Sigmoid colon (tissue), 7 donors: ENCODE measurements around the gene EVI5L. TPM values are rescaled to one million over a fixed set of nuclear protein-coding genes. Genes with fewer than 3 reads are reported as not detected.
A peak's percentile ranks its signal among the peaks of the same experiment; 100 is the strongest.

Experiments used
- DNase-seq: peaks from one replicate; pipeline ENCODE4 v3.0.0-alpha.2; 2019
- H3K27ac ChIP-seq, 4 donors: fragments of 200-600 bp; sonication (generic); one replicate each; pipeline ENCODE4 v1.5.1; 2016 to 2019; ENCODE audit warnings: mild to moderate bottlenecking in 1 of 4
- H3K27me3 ChIP-seq, 3 donors: fragments of 200-600 bp; sonication (generic); one replicate each; pipeline ENCODE4 v1.5.1; 2019; ENCODE audit warnings: mild to moderate bottlenecking in 1 of 3
- H3K36me3 ChIP-seq, 4 donors: fragments of 200-600 bp; sonication (generic); one replicate each; pipeline ENCODE4 v1.5.1; 2016 to 2019
- H3K4me1 ChIP-seq, 4 donors: fragments of 200-600 bp; sonication (generic); one replicate each; pipeline ENCODE4 v1.5.1; 2017 to 2019
- H3K4me3 ChIP-seq, 4 donors: fragments of 200-600 bp; sonication (generic); one replicate each; pipeline ENCODE4 v1.5.1; 2017 to 2019; ENCODE audit warnings: mild to moderate bottlenecking in 2 of 4, moderate library complexity in 1 of 4
- H3K9me3 ChIP-seq, 4 donors: fragments of 200-600 bp in 3 of 4; sonication (generic) in 3 of 4; one replicate each; pipeline versions ENCODE4 v1.5.1 to v1.6.1; 2013 to 2019
- EP300 ChIP-seq, 4 donors: sonication (generic); formaldehyde crosslinking; IDR thresholded peaks; one replicate each; pipeline ENCODE4 v1.6.1; 2017; ENCODE audit warnings: antibody characterized with exemption in 4 of 4
- POLR2A ChIP-seq, 2 donors: fragments of 450-650 bp; IDR thresholded peaks; one replicate each; pipeline ENCODE4 v1.6.1; 2016; ENCODE audit warnings: antibody characterized with exemption in 2 of 2, mild to moderate bottlenecking in 2 of 2, moderate library complexity in 2 of 2
- POLR2AphosphoS5 ChIP-seq, 4 donors: sonication (generic); formaldehyde crosslinking; IDR thresholded peaks; one replicate each; pipeline ENCODE4 v1.6.1; 2017; ENCODE audit warnings: antibody characterized with exemption in 4 of 4
- WGBS, 2 donors: extraction: QIAGEN DNeasy Blood & Tissue Kit; methylation state at CpG; one replicate each; pipeline ENCODE4 v1.1.7; 2013; 5-methylcytosine and 5-hydroxymethylcytosine counted together
- intact Hi-C: fragments of 100-400 bp; cut with DNase I; formaldehyde crosslinking; loops from one replicate; pipeline ENCODE4 v1.15.1; 2023
- polyA plus RNA-seq, 3 donors: library from polyadenylated mRNA; stranded (reverse); fragments of 200-250 nt; gene quantifications; one replicate each; pipeline ENCODE4 v1.2.3, GENCODE V29; 2013
- total RNA-seq, 4 donors: library from RNA; depleted of rRNA; stranded (reverse); fragments of >200 nt; gene quantifications; one replicate each; pipeline ENCODE4 v1.1.0, GENCODE V29; 2016
- TF ChIP-seq, protein P1 (sequence below), 4 experiments: fragments of 450-650 bp in 3 of 4; fragments of 200-600 bp in 1 of 4; IDR thresholded peaks; one replicate each; pipeline ENCODE4 v1.5.1; 2016 to 2019; ENCODE audit warnings: antibody characterized with exemption in 4 of 4, mild to moderate bottlenecking in 3 of 4, moderate library complexity in 2 of 4
- donor health status: healthy with polysubstance abuse.
- donor health status: Bipolar disorder and iron deficiency.
- donor health status: healthy.

Gene EVI5L
- total RNA-seq (10 to 100 TPM in 3 of 4 donors, 1 to 10 TPM in 1; 8.4 to 18.6 (median 12.5) TPM), polyA plus RNA-seq (10 to 100 TPM in 1 of 3 donors, 1 to 10 TPM in 2; 5.3 to 11.4 (median 6.0) TPM)

- peak within 1 kb of the TSS; percentile 70 to 100 (median 90) for H3K4me3 ChIP-seq
- peaks cover 0 to 39% (median 32%) of the 10 kb centered on the region in 4 donors for H3K4me1 ChIP-seq
- peaks cover 0 to 4% (median 0%) of the 10 kb centered on the region in 3 donors for H3K27me3 ChIP-seq
- H3K9me3 ChIP-seq, result no peaks in the 10 kb centered on the region
- DNase-seq, result peak; percentile 99
- no peaks in the 10 kb centered on the region for H3K36me3 ChIP-seq
- peak within 1 kb of the TSS in 3 of 4 donors; percentile 51 to 58 (median 55) for H3K27ac ChIP-seq
- TF ChIP-seq EP300 (IDR thresholded peaks at IDR 0.05) (no peak), POLR2AphosphoS5 (IDR thresholded peaks at IDR 0.05) (peak; percentile 33 to 49 (median 42))
- intact Hi-C loops, result loop anchor here (1.0 kb wide), 1 partner anchor 74 kb away; the partner anchor contains the start of gene MAP2K7
- 0 to 1% methylated on average over 45 of the region's 45 CpGs for WGBS, 2 donors
Observed at GRCh38 chr19:7829561-7830271, at the start of gene EVI5L. Gene EVI5L, plus strand, starts transcription at chr19:7830218. Its CDS starts 16,325 bp downstream, at chr19:7846543.

DNA sequence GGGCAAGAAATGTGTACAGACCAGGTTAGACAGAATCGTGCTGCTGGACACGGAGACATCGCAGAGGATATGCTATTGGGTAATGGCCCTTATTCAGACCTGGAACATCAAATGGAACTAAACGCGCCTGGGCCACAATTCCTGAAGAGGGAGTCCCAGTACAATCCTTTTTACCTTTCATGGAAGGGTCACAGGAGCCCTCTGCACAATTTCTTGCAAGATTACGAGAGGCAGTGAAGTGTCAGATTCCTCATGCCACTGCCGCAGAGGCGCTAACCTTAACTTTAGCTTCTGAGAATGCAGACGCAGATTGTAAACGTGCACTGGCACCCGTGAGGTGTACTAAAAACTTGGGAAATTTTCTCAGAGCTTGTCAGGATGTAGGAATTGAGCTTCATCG lies 48.9 kb upstream of the EVI5L start:
- Histone ChIP-seq H3K4me1 (no peaks in the 10 kb centered on the region), H3K27me3 (peaks cover 2 to 60% (median 15%) of the 10 kb centered on the region in 3 donors), H3K4me3 (no peak overlapping the region), H3K27ac (no peak overlapping the region), H3K36me3 (no peaks in the 10 kb centered on the region), H3K9me3 (no peaks in the 10 kb centered on the region)
- no peak for DNase-seq
- intact Hi-C loops, result no loop called here
- TF ChIP-seq EP300 (IDR thresholded peaks at IDR 0.05) (no peak), POLR2A (IDR thresholded peaks at IDR 0.05) (no peak), POLR2AphosphoS5 (IDR thresholded peaks at IDR 0.05) (no peak)
- TF ChIP-seq, protein P1, sequence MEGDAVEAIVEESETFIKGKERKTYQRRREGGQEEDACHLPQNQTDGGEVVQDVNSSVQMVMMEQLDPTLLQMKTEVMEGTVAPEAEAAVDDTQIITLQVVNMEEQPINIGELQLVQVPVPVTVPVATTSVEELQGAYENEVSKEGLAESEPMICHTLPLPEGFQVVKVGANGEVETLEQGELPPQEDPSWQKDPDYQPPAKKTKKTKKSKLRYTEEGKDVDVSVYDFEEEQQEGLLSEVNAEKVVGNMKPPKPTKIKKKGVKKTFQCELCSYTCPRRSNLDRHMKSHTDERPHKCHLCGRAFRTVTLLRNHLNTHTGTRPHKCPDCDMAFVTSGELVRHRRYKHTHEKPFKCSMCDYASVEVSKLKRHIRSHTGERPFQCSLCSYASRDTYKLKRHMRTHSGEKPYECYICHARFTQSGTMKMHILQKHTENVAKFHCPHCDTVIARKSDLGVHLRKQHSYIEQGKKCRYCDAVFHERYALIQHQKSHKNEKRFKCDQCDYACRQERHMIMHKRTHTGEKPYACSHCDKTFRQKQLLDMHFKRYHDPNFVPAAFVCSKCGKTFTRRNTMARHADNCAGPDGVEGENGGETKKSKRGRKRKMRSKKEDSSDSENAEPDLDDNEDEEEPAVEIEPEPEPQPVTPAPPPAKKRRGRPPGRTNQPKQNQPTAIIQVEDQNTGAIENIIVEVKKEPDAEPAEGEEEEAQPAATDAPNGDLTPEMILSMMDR (IDR thresholded peaks at IDR 0.05), result no peak
- WGBS, 2 donors, result 31 to 44% methylated on average over 12 of the region's 12 CpGs

GRCh38 chr19:7783991-7784423 lies 46.0 kb upstream of the EVI5L start:
- no peaks in the 10 kb centered on the region for H3K9me3 ChIP-seq
- H3K27ac ChIP-seq, result no peak overlapping the region
- 17 to 32% methylated on average over 8 of the region's 8 CpGs for WGBS, 2 donors
- no peak for DNase-seq
- H3K27me3 ChIP-seq, result peaks cover 15 to 88% (median 38%) of the 10 kb centered on the region in 3 donors
- H3K36me3 ChIP-seq, result no peaks in the 10 kb centered on the region
- H3K4me1 ChIP-seq, result peaks cover 0 to 8% (median 2%) of the 10 kb centered on the region in 4 donors
- intact Hi-C loops, result no loop called here
- H3K4me3 ChIP-seq, result no peak overlapping the region
- TF ChIP-seq, protein P1 (IDR thresholded peaks at IDR 0.05), result no peak
- TF ChIP-seq EP300 (IDR thresholded peaks at IDR 0.05) (no peak), POLR2A (IDR thresholded peaks at IDR 0.05) (no peak)

DNA sequence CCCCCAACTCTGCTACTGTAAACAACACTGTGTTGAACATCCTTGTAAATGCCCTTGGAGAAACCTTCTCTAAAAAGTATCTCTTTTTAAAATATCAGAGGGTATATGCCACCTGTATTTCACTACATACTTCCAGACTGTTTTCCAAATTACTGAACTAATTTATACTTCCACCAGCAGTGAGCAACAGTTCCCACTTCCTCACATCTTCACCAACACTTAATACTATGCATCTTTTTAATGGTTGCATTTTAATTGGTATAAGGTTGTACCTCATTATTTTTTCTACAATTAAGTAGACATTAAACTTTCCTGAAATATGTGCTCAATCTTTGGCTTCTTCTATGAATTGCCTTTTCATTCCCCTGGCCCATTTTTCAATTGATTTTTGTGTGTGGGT lies 45.2 kb upstream of the EVI5L start:
- peaks cover 0 to 10% (median 4%) of the 10 kb centered on the region in 4 donors for H3K4me1 ChIP-seq
- DNase-seq, result no peak
- H3K9me3 ChIP-seq, result no peaks in the 10 kb centered on the region
- H3K36me3 ChIP-seq, result no peaks in the 10 kb centered on the region
- no peak overlapping the region for H3K4me3 ChIP-seq
- TF ChIP-seq POLR2A (IDR thresholded peaks at IDR 0.05) (no peak), EP300 (IDR thresholded peaks at IDR 0.05) (no peak), POLR2AphosphoS5 (IDR thresholded peaks at IDR 0.05) (no peak)
- TF ChIP-seq, protein P1 (IDR thresholded peaks at IDR 0.05), result no peak
- intact Hi-C loops, result no loop called here
- peaks cover 23 to 89% (median 41%) of the 10 kb centered on the region in 3 donors for H3K27me3 ChIP-seq
- no peak overlapping the region for H3K27ac ChIP-seq

DNA sequence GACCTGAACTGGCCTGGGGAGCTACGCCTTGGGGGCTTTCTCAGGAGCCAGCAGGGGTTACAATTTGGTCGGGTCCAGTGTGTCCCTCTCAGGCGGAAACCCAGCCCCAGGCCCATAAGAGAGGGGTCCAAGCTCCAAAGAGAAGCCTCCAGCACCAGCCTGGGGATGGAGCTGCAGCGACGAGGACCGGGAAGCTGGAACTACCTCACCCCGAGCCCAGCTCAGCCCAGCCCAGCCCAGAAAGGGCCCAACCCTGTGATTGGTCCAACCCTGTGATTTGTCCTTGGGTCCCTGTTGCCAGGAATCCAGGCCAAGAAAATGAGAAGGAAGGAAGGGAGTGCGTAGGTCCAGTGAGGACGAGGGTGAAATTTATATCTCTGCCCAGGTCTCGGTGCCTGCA lies 42.9 kb upstream of the EVI5L start:
- DNase-seq, result peak; percentile 71
- H3K4me3 ChIP-seq, result peak overlapping the region in 1 of 4 donors; percentile 16

More for the DNA sequence above, 42.9 kb upstream of the EVI5L start:
- Histone ChIP-seq H3K9me3 (no peaks in the 10 kb centered on the region), H3K36me3 (no peaks in the 10 kb centered on the region), H3K4me1 (peaks cover 0 to 10% (median 4%) of the 10 kb centered on the region in 4 donors), H3K27me3 (peaks cover 23 to 83% (median 44%) of the 10 kb centered on the region in 3 donors), H3K27ac (no peak overlapping the region)
- WGBS, 2 donors, result 12 to 21% methylated on average over 10 of the region's 10 CpGs
- intact Hi-C loops, result no loop called here
- TF ChIP-seq POLR2AphosphoS5 (IDR thresholded peaks at IDR 0.05), result no peak
- TF ChIP-seq, protein P1 (IDR thresholded peaks at IDR 0.05), result no peak
- TF ChIP-seq EP300 (IDR thresholded peaks at IDR 0.05), result no peak
- no peak for TF ChIP-seq POLR2A (IDR thresholded peaks at IDR 0.05)
